KOPT-K1 (cell line): ENCODE data around the gene LAMA5.

Source experiments
- H3K27ac ChIP-seq: fragments of 200-600 bp; sonication (generic); 2 replicates; pipeline ENCODE4 v1.5.1; 2016; ENCODE audit warnings: antibody characterized with exemption, mild to moderate bottlenecking, low read depth, low read length; ENCODE audit not compliant: poor library complexity, severe bottlenecking
- H3K36me3 ChIP-seq: fragments of 200-600 bp; sonication (generic); 2 replicates; pipeline ENCODE4 v1.5.1; 2017; ENCODE audit warnings: antibody characterized with exemption, mild to moderate bottlenecking, low read length, moderate library complexity; ENCODE audit not compliant: insufficient read depth
- H3K9me3 ChIP-seq: fragments of 200-600 bp; sonication (generic); 2 replicates; pipeline ENCODE4 v1.5.1; 2017; ENCODE audit warnings: antibody characterized with exemption, low read length, mild to moderate bottlenecking; ENCODE audit not compliant: insufficient read depth, poor library complexity, severe bottlenecking

LAMA5 gene

GRCh38 chr20:62309947-62310756 is 57.0 kb downstream of the LAMA5 start:
- Histone ChIP-seq H3K27ac (no peak overlapping the region), H3K9me3 (no peaks in the 10 kb centered on the region), H3K36me3 (peaks cover 42% of the 10 kb centered on the region)

- Histone ChIP-seq H3K27ac (no peak overlapping the region), H3K9me3 (no peaks in the 10 kb centered on the region), H3K36me3 (peaks cover 49% of the 10 kb centered on the region)
Observed at GRCh38 chr20:62309198-62309944, 57.7 kb downstream of the LAMA5 start.

DNA sequence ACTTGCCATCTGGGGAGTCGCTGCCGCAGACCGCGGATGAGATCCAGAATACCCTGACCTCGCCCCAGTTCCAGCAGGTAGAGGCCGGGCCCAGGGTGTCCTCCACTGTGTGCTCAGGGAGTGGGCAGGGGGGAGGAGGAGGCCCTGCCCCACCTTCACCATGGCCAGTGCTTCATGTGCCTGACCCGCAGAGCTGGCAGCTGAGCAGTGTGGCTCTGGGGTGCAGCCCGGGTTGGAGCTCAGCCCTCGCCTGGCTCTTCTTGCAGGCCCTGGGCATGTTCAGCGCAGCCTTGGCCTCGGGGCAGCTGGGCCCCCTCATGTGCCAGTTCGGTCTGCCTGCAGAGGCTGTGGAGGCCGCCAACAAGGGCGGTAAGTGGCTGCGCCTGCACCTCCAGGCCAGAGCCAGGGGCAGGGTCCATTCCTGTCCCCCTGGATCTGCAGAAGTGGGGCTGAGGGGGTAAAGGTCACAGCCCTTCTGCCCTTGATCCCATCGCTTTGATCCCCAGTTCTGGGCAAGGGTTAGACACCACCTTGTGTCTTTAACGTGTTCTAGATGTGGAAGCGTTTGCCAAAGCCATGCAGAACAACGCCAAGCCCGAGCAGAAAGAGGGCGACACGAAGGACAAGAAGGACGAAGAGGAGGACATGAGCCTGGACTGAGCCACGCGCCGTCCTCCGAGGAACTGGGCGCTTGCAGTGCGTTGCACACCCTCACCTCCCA is 58.9 kb downstream of the LAMA5 start:
- Histone ChIP-seq H3K9me3 (no peaks in the 10 kb centered on the region), H3K27ac (no peak overlapping the region), H3K36me3 (peaks cover 52% of the 10 kb centered on the region)

DNA sequence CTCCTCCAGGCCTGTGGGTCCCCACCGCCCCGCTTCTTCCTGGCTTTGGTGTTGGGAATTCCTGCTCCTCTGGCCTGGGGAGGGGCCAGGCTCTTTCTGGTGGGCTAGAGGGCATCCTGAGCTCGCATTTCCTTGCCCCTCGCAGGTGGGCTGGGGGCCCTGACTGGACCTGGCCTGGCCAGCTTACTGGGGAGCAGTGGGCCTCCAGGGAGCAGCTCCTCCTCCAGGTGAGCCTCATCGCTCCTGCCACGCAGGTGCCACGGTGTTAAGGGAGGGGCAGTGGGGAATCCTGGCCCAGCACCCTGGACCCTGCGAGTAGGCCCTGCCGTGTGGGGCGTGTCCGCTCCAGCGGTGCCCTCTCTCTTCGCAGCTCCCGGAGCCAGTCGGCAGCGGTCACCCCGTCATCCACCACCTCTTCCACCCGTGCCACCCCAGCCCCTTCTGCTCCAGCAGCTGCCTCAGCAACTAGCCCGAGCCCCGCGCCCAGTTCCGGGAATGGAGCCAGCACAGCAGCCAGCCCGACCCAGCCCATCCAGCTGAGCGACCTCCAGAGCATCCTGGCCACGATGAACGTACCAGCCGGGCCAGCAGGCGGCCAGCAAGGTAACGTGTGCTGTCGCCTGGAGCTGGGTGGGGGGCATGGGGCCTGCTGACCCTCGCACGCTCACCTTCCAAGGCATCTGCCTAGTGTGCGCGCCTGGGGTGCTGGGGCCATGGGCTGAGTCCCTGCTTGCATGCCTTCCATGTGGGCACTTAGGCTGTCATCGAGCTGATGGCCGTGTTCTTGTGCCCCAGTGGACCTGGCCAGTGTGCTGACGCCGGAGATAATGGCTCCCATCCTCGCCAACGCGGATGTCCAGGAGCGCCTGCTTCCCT is 59.6 kb downstream of the LAMA5 start:
- Histone ChIP-seq H3K36me3 (peaks cover 52% of the 10 kb centered on the region), H3K27ac (no peak overlapping the region), H3K9me3 (no peaks in the 10 kb centered on the region)

GRCh38 chr20:62306414-62307187 is 60.5 kb downstream of the LAMA5 start:
- H3K36me3 ChIP-seq, result peaks cover 52% of the 10 kb centered on the region
- H3K27ac ChIP-seq, result no peak overlapping the region
- H3K9me3 ChIP-seq, result no peaks in the 10 kb centered on the region

DNA sequence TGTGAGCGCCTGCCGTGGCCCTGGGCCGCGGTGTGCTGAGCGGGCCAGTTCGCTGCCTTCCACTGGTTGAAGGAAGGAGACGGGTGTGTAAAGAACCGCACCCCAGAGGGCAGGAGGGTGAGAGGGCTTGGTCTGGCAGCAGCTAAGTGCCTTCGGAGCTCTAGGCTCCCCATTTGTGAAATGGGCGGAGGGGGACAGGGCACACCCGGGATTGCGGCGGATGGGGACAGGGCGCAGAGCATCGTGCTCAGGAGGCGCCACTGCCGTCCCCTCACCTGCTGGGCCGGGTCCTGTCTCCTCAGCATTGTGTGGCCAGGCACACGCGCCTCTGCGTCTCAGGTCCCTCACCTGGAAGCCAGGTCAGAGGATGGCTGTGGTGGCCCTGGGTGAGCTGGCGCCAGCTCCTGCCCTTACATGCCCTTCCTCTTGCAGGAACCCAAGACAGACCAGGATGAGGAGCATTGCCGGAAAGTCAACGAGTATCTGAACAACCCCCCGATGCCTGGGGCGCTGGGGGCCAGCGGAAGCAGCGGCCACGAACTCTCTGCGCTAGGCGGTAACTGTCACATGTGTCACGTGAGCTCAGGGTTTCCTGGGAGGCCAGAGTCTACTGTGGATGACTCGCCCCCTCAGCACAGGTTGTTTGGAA is 61.2 kb downstream of the LAMA5 start:
- H3K27ac ChIP-seq, result no peak overlapping the region
- H3K9me3 ChIP-seq, result no peaks in the 10 kb centered on the region
- H3K36me3 ChIP-seq, result peaks cover 52% of the 10 kb centered on the region

- Histone ChIP-seq H3K27ac (no peak overlapping the region), H3K36me3 (peaks cover 52% of the 10 kb centered on the region), H3K9me3 (no peaks in the 10 kb centered on the region)
Observed at GRCh38 chr20:62305149-62305764, 61.9 kb downstream of the LAMA5 start.

DNA sequence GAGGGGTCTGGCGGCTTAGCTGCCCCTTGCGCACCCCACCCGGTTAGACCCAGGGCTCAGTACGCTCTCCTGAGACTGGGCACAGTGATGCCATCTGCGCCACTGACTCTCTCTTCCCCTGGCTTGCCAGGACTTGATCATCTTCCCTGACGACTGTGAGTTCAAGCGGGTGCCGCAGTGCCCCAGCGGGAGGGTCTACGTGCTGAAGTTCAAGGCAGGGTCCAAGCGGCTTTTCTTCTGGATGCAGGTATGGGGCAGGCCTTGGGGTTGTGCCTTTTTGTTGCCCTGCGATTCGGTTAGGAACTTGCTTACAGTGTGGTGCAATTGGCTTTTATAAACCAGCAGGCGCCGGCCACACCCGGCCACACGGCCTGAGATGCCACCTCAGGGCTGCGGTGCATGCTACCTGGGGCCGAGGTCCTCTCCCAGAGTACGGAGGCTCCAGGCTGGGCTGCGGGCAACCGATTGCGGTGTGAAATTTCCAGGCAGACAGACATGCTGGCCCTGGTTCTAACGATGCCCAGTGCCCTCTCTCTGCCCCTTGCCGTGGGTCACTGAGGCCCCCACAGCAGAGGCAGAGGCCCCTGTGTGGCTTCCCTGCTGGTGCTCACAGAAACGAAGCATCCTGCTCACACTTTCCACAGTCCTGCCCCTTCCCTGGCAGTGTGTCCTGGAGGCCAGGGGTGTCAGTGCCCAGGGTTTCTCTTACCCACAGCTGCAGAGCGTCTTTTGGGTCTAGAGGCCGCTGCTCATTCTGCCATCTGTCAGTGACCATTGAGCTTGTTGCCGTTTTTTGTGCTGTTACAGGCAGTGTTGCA is 62.6 kb downstream of the LAMA5 start:
- peaks cover 52% of the 10 kb centered on the region for H3K36me3 ChIP-seq
- H3K9me3 ChIP-seq, result no peaks in the 10 kb centered on the region
- H3K27ac ChIP-seq, result peak overlapping the region; percentile 73

- H3K36me3 ChIP-seq, result peaks cover 45% of the 10 kb centered on the region
- no peaks in the 10 kb centered on the region for H3K9me3 ChIP-seq
- peak overlapping the region; percentile 73 for H3K27ac ChIP-seq
Observed at GRCh38 chr20:62303340-62304226, 63.5 kb downstream of the LAMA5 start.

GRCh38 chr20:62303062-62303339 is 64.1 kb downstream of the LAMA5 start:
- Histone ChIP-seq H3K36me3 (peaks cover 39% of the 10 kb centered on the region), H3K9me3 (no peaks in the 10 kb centered on the region), H3K27ac (peak overlapping the region; percentile 73)

DNA sequence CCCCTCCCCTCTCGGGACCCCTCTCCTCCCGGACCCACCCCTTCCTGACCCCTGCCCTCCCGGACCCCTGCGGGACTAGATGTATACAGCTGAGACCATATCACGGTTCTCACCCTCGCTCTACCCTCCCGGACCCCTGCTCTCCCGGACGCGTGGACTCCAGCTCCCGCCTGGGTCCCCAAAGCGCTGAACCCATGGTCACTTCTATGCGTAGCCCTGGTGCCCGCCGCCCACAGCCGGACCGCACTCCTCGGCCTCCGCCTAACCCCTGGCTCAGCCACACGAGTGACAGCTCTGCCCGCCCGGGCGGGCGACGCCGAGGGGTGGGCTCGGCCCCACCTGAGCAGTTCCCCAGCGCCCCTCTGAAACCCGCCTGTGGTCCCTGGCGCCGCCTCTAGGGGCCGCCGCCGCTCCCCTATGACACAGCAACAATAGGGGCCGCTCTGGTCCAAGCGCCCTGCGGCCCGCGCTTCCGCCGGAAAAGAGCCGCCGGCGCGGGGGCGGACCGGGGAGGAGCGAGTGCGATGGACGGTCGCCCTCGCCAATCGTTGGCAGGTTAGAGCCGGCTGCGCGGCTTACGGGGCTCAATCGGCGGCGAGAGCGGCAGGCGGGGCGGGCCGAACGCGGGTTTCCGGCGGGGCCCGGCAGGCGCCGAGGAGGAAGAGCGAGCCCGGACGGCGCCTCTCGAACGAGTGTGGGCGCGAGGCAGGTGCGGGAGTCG is 64.6 kb downstream of the LAMA5 start, which contains the start of gene ADRM1:
Gene ADRM1, plus strand, starts transcription at position 657 of the 721 bp plus-strand sequence. CDS start 572 bp downstream, outside the sequence.
- Histone ChIP-seq H3K36me3 (peaks cover 34% of the 10 kb centered on the region), H3K9me3 (no peaks in the 10 kb centered on the region), H3K27ac (peak within 1 kb of the TSS; percentile 73)
